B cell (primary cell): Measurements from ENCODE around the gene PIF1. TPM values are rescaled to one million over a fixed set of nuclear protein-coding genes. Genes with fewer than 3 reads are reported as not detected.
A peak's percentile ranks its signal among the peaks of the same experiment; 100 is the strongest.

Source experiments
- ATAC-seq: fragments of 200-7000 bp; cut with Tn5 transposase; one replicate; pipeline ENCODE4 v1.10.0; 2021; ENCODE audit warnings: low read depth, mild to moderate bottlenecking, moderate number of reproducible peaks, moderate library complexity
- CTCF ChIA-PET: fragments of 350-600 bp; sonication (Branson Sonifier 250); formaldehyde crosslinking; loops from one replicate; lab custom pipeline; 2021; ENCODE audit warnings: antibody characterized with exemption, inconsistent platforms; lab: Charles Lee
- POLR2A ChIA-PET: fragments of 350-600 bp; sonication (Branson Sonifier 250); formaldehyde crosslinking; loops from one replicate; lab custom pipeline; 2021; ENCODE audit warnings: antibody characterized with exemption; lab: Charles Lee
- DNase-seq: peaks from one replicate; pipeline ENCODE4 v3.0.0; 2013
- H2AFZ ChIP-seq: 2 replicates; pipeline ENCODE4 v1.6.1; 2012; ENCODE audit warnings: mild to moderate bottlenecking, low read depth, low read length; ENCODE audit not compliant: insufficient read depth, poor library complexity, severe bottlenecking
- H3K27ac ChIP-seq, 2 donors: 1 replicate in 1 of 2; 2 replicates in 1 of 2; pipeline ENCODE4 v1.5.1; 2012 to 2013; ENCODE audit warnings: low read length in 2 of 2, mild to moderate bottlenecking in 2 of 2, moderate library complexity in 1 of 2
- H3K27me3 ChIP-seq, 4 experiments: fragments of 200-600 bp in 1 of 4; sonication (generic) in 1 of 4; replicated peaks in 1 of 4; 1 replicate in 2 of 4; 2 replicates in 2 of 4; pipeline versions ENCODE4 v1.6.1 to v1.7.0; 2013 to 2016; ENCODE audit warnings: low read length in 3 of 4, mild to moderate bottlenecking in 2 of 4, mixed read lengths in 1 of 4, moderate library complexity in 1 of 4; ENCODE audit not compliant: insufficient read depth in 4 of 4, control insufficient read depth in 3 of 4; ENCODE audit errors: control extremely low read depth in 1 of 4
- H3K36me3 ChIP-seq, 2 experiments: replicated peaks in 1 of 2; 1 replicate in 1 of 2; 2 replicates in 1 of 2; pipeline versions ENCODE4 v1.6.1 to v1.7.1; 2013; ENCODE audit warnings: low read length in 1 of 2; ENCODE audit not compliant: insufficient read depth in 2 of 2, control insufficient read depth in 1 of 2; ENCODE audit errors: control extremely low read depth in 1 of 2, extremely low read depth in 1 of 2
- H3K4me1 ChIP-seq, 2 donors: fragments of 200-600 bp in 1 of 2; sonication (generic) in 1 of 2; 1 replicate in 1 of 2; 2 replicates in 1 of 2; pipeline versions ENCODE4 v1.5.1 to v1.6.1; 2013 to 2017; ENCODE audit warnings: low read length in 2 of 2; ENCODE audit not compliant: control insufficient read depth in 2 of 2, insufficient read depth in 2 of 2
- H3K4me2 ChIP-seq: replicated peaks from 2 replicates; pipeline ENCODE3; 2012; ENCODE audit warnings: mild to moderate bottlenecking, low read depth, low read length; ENCODE audit not compliant: poor library complexity, severe bottlenecking
- H3K4me3 ChIP-seq, 5 experiments: fragments of 200-600 bp in 1 of 5; sonication (generic) in 1 of 5; 1 replicate in 3 of 5; 2 replicates in 2 of 5; pipeline versions ENCODE4 v1.5.1 to v1.7.0; 2011 to 2016; ENCODE audit warnings: low read length in 4 of 5, mild to moderate bottlenecking in 4 of 5, low read depth in 2 of 5, control low read depth in 1 of 5, moderate library complexity in 1 of 5; ENCODE audit not compliant: insufficient read depth in 1 of 5; ENCODE audit errors: control extremely low read depth in 1 of 5, extremely low read depth in 1 of 5
- H3K79me2 ChIP-seq: fragments of 200-600 bp; sonication (generic); one replicate; pipeline ENCODE4 v1.6.0; 2016; ENCODE audit warnings: low read length; ENCODE audit not compliant: control insufficient read depth, insufficient read depth
- H3K9ac ChIP-seq: fragments of 200-600 bp; sonication (generic); 2 replicates; pipeline ENCODE4 v1.6.1; 2017; ENCODE audit warnings: mild to moderate bottlenecking, low read length, moderate library complexity
- H3K9me3 ChIP-seq, 3 donors: one replicate each; pipeline versions ENCODE4 v1.6.1 to v1.7.1; 2013; ENCODE audit warnings: low read length in 2 of 3; ENCODE audit not compliant: control insufficient read depth in 2 of 3, insufficient read depth in 1 of 3; ENCODE audit errors: control extremely low read depth in 1 of 3
- H4K20me1 ChIP-seq: 2 replicates; pipeline ENCODE4 v1.6.0; 2012; ENCODE audit warnings: mild to moderate bottlenecking, low read length; ENCODE audit not compliant: insufficient read depth, control insufficient read depth, poor library complexity, severe bottlenecking
- H3K27ac Mint-ChIP-seq: one replicate; pipeline ENCODE4 v1.8.0; 2021; ENCODE audit warnings: mixed read lengths
- H3K27me3 Mint-ChIP-seq: one replicate; pipeline ENCODE4 v1.8.0; 2021; ENCODE audit warnings: mixed read lengths
- H3K4me1 Mint-ChIP-seq: one replicate; pipeline ENCODE4 v1.8.0; 2021; ENCODE audit warnings: mixed read lengths
- H3K4me3 Mint-ChIP-seq: one replicate; pipeline ENCODE4 v1.8.0; 2021; ENCODE audit warnings: mixed read lengths
- H3K9me3 Mint-ChIP-seq: one replicate; pipeline ENCODE4 v1.8.0; 2022; ENCODE audit warnings: mixed read lengths; ENCODE audit not compliant: insufficient read depth
- CTCF ChIP-seq: fragments of 200-600 bp; IDR thresholded peaks from one replicate; pipeline ENCODE4 v1.8.0; 2022; ENCODE audit warnings: antibody characterized with exemption, mild to moderate bottlenecking
- EZH2 ChIP-seq: IDR thresholded peaks from 2 replicates; pipeline ENCODE4 v1.6.1; 2012; ENCODE audit warnings: borderline replicate concordance, low read depth, mild to moderate bottlenecking, moderate library complexity, low read length; ENCODE audit not compliant: insufficient read depth, poor library complexity, severe bottlenecking
- WGBS: methylation state at CpG from one replicate; pipeline ENCODE4 v1.1.5; 2013; ENCODE audit warnings: missing lambda C conversion rate; ENCODE audit not compliant: insufficient coverage; 5-methylcytosine and 5-hydroxymethylcytosine counted together
- intact Hi-C: fragments of 100-400 bp; cut with micrococcal nuclease; formaldehyde crosslinking; loops from one replicate; pipeline ENCODE4 v1.10.0; 2022
- polyA plus RNA-seq: library from polyadenylated mRNA; depleted of rRNA; stranded (reverse); fragments of >200 nt; gene quantifications from 2 replicates; pipeline ENCODE4 v1.2.3, GENCODE V29; 2012
- total RNA-seq, 2 donors: library from RNA; stranded (reverse); fragments of 120-200 nt in 1 of 2; gene quantifications; 1 replicate in 1 of 2; 2 replicates in 1 of 2; pipeline versions ENCODE4 v1.2.3 to v1.2.4, GENCODE V29; 2013 to 2022

Gene PIF1
- total and polyA plus RNA-seq, 2 donors (not counting 1 experiment from before 2014, with no cell fraction given) = 2.0 to 6.2 TPM

DNA sequence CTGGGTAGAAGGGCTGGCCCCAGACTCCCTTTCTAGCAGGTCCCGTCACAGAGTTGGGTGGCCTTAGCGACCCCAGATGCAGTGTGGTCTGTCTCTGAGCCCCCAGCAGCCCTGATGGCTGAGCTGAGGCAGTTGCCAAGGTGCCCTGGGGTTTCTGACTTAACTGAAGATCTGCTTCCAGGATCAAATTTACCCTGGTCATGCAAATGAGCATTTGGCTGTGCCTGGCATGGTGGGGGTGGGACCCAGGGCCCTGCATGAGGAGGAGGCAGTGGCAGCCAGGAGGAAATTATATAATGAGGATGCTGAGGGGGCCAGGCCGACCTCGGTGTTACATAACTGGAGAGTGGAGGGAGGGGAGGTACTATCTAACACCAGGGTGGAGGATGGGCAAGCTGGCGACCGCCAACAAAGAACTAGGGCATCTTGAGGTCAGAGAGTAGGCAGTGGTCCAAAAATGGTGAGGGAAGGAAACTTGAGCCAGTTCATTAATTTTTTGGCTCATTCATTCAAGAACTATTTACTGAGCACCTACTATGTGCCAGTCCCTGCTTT, 32.7 kb upstream of the PIF1 start:
- WGBS = 55% methylated on average over 4 of the region's 6 CpGs
- Histone ChIP-seq H3K27ac (no peak overlapping the region), H2AFZ (no peak overlapping the region), H3K36me3 (peaks cover 3 to 80% of the 10 kb centered on the region in 2 experiments), H3K9ac (no peak overlapping the region), H3K9me3 (no peaks in the 10 kb centered on the region), H3K4me1 (peaks cover 11 to 29% of the 10 kb centered on the region in 2 donors), H3K4me2 (no peak overlapping the region), H3K4me3 (no peak overlapping the region), H3K27me3 (no peaks in the 10 kb centered on the region), H4K20me1 (peaks cover 92% of the 10 kb centered on the region), H3K79me2 (peaks cover 63% of the 10 kb centered on the region)
- Mint-ChIP-seq H3K27ac (peak overlapping the region; percentile 38), H3K4me1 (peaks cover 48% of the 10 kb centered on the region), H3K27me3 (no peaks in the 10 kb centered on the region), H3K9me3 (no peaks in the 10 kb centered on the region), H3K4me3 (no peak overlapping the region)
- ChIA-PET CTCF (interaction anchor here (1.2 to 1.5 kb wide), 3 partner anchors 10 to 37 kb away, joined by 3 to 8 read pairs (median 3); no protein-coding TSS in a partner anchor), POLR2A (interaction anchor here (0.5 to 0.6 kb wide), 2 partner anchors 12 to 28 kb away, joined by 4 to 5 read pairs; no protein-coding TSS in a partner anchor)
- ATAC-seq (no peak), DNase-seq (no peak)
- intact Hi-C loops = no loop called here
- TF ChIP-seq EZH2 = no peak
- no peak for TF ChIP-seq CTCF

DNA sequence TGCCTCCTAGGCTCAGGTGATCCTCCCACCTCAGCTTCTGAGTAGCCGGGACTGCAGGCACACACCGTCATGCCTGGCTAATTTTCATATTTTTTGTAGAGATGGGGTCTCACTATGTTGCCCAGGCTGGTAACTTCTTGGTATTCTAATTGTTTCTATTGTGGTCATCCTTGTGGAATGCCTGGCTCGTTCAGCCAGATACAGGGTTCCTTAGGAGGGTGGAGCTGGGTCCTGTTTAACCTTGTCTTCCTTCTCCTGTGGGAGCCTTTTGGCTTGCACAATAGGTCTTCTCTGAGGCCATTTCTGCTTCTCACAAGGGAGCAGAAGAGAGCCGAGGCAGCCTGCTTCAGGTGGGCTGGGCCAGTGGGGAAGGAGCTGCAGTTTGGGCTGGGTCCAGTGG, 32.0 kb upstream of the PIF1 start:
- DNase-seq = no peak
- POLR2A ChIA-PET = interaction anchor here (0.6 to 1.7 kb wide), 2 partner anchors 11 to 36 kb away, joined by 3 to 5 read pairs; no protein-coding TSS in a partner anchor
- TF ChIP-seq EZH2 (no peak), CTCF (no peak)
- ATAC-seq = no peak
- Mint-ChIP-seq H3K4me3 (no peak overlapping the region), H3K27me3 (no peaks in the 10 kb centered on the region), H3K4me1 (peaks cover 46% of the 10 kb centered on the region), H3K9me3 (no peaks in the 10 kb centered on the region), H3K27ac (peak overlapping the region; percentile 79)
- peaks cover 70% of the 10 kb centered on the region for H3K79me2 ChIP-seq
- peak overlapping the region; percentile 1 for H3K4me2 ChIP-seq
- intact Hi-C loops = no loop called here
- no peaks in the 10 kb centered on the region for H3K27me3 ChIP-seq
- no peak overlapping the region for H3K27ac ChIP-seq
- 64% methylated on average over 2 of the region's 4 CpGs for WGBS
- peaks cover 11 to 29% of the 10 kb centered on the region in 2 donors for H3K4me1 ChIP-seq
- H3K9ac ChIP-seq = no peak overlapping the region
- peaks cover 3 to 81% of the 10 kb centered on the region in 2 experiments for H3K36me3 ChIP-seq
- CTCF ChIA-PET = interaction anchor here (1.3 to 1.5 kb wide), 2 partner anchors 10 to 37 kb away, joined by 3 to 8 read pairs; no protein-coding TSS in a partner anchor
- no peak overlapping the region for H3K4me3 ChIP-seq
- H4K20me1 ChIP-seq = peaks cover 92% of the 10 kb centered on the region
- H2AFZ ChIP-seq = no peak overlapping the region
- no peaks in the 10 kb centered on the region for H3K9me3 ChIP-seq
